ENCODE measurements around the gene DOCK6. TPM values are rescaled to one million over a fixed set of nuclear protein-coding genes. Genes with fewer than 3 reads are reported as not detected.
A peak's percentile ranks its signal among the peaks of the same experiment; 100 is the strongest.

The DOCK6 gene
- total and polyA plus RNA-seq, 2 of the 13 experiments (the other 11 are each of a cell fraction or from before 2014, with no cell fraction given): 5.4 to 38.1 TPM

GRCh38 chr19:11242864-11243797 is 19.2 kb downstream of the DOCK6 start (continued):
- TF ChIP-seq JUND (CRISPR knock-in tag; IDR thresholded peaks at IDR 0.05) (0 out of 2 replicates have a peak, but pooled peaks have one; percentile 23), ZNF598 (CRISPR knock-in tag; IDR thresholded peaks at IDR 0.05; ENCODE audit: borderline replicate concordance) (no peak), MATR3 (CRISPR knock-in tag; IDR thresholded peaks at IDR 0.05) (no peak), ZNF414 (CRISPR knock-in tag; IDR thresholded peaks at IDR 0.05) (no peak), ZFP62 (CRISPR knock-in tag; IDR thresholded peaks at IDR 0.05) (no peak), ZNF879 (CRISPR knock-in tag; IDR thresholded peaks at IDR 0.05) (no peak), RXRA (CRISPR knock-in tag; IDR thresholded peaks at IDR 0.05) (peak; percentile 58; the same call in 1 of the 2 replicates), EHMT2 (IDR thresholded peaks at IDR 0.05; ENCODE audit: borderline replicate concordance, low read depth, low read length) (no peak), ZBTB42 (CRISPR knock-in tag; IDR thresholded peaks at IDR 0.05) (no peak), ZNF546 (CRISPR knock-in tag; conservative IDR thresholded peaks at IDR 0.05) (0 out of 2 replicates have a peak, but pooled peaks have one; percentile 20), ZNF792 (CRISPR knock-in tag; IDR thresholded peaks at IDR 0.05) (no peak), HNRNPK (IDR thresholded peaks at IDR 0.05; ENCODE audit: low read depth, low read length, poor library complexity, severe bottlenecking) (peak; percentile 26), ZNF788 (CRISPR knock-in tag; IDR thresholded peaks at IDR 0.05; ENCODE audit: borderline replicate concordance) (no peak; the same call in 1 of the 2 replicates), CREB3 (CRISPR knock-in tag; IDR thresholded peaks at IDR 0.05) (no peak), ZNF672 (CRISPR knock-in tag; IDR thresholded peaks at IDR 0.05) (no peak), THYN1 (CRISPR knock-in tag; IDR thresholded peaks at IDR 0.05; ENCODE audit: borderline replicate concordance, low read depth) (no peak), AKAP8 (CRISPR knock-in tag; IDR thresholded peaks at IDR 0.05) (0 out of 2 replicates have a peak, but pooled peaks have one; percentile 40), DMAP1 (CRISPR knock-in tag; IDR thresholded peaks at IDR 0.05) (no peak), PCBP1 (IDR thresholded peaks at IDR 0.05; ENCODE audit: borderline replicate concordance, low read depth, low read length) (peak; percentile 55; the same call in 1 of the 2 replicates), PHF20 (CRISPR knock-in tag; IDR thresholded peaks at IDR 0.05) (no peak; the same call in 1 of the 2 replicates), TMF1 (CRISPR knock-in tag; IDR thresholded peaks at IDR 0.05; ENCODE audit: low read depth) (no peak), FOXK2 (IDR thresholded peaks at IDR 0.05) (no peak), CBX2 (IDR thresholded peaks at IDR 0.05; ENCODE audit: low read depth, low read length) (no peak), CBX2 (CRISPR knock-in tag; IDR thresholded peaks at IDR 0.05; ENCODE audit: low read depth) (no peak), ZNF780A (CRISPR knock-in tag; IDR thresholded peaks at IDR 0.05) (no peak), ZNF703 (CRISPR knock-in tag; IDR thresholded peaks at IDR 0.05; ENCODE audit: borderline replicate concordance) (no peak)

All from HepG2 (cell line).